CD4-positive, alpha-beta T cell (primary cell): ENCODE results near the gene SLC9A8. TPM values are rescaled to one million over a fixed set of nuclear protein-coding genes. Genes with fewer than 3 reads are reported as not detected.

Experiments
- ATAC-seq: fragments of 200-7000 bp; cut with Tn5 transposase; one replicate; pipeline ENCODE4 v1.10.0; 2022; ENCODE audit warnings: mild to moderate bottlenecking; ENCODE audit not compliant: poor library complexity
- CTCF ChIA-PET: fragments of 350-600 bp; sonication (Branson Sonifier 250); formaldehyde crosslinking; loops from one replicate; lab custom pipeline; 2021; ENCODE audit warnings: antibody characterized with exemption, inconsistent platforms; lab: Charles Lee
- POLR2A ChIA-PET: fragments of 350-600 bp; sonication (Branson Sonifier 250); formaldehyde crosslinking; loops from one replicate; lab custom pipeline; 2021; ENCODE audit warnings: antibody characterized with exemption, inconsistent platforms; lab: Charles Lee
- DNase-seq, 14 experiments: peaks; one replicate each; pipeline ENCODE4 v3.0.0-alpha.2; 2013 to 2020; ENCODE audit warnings: mixed read lengths in 2 of 14
- H3K27ac ChIP-seq, 2 donors: one replicate each; pipeline versions ENCODE4 v1.5.1 to v1.7.0; 2013; ENCODE audit warnings: low read length in 2 of 2, low read depth in 1 of 2, mild to moderate bottlenecking in 1 of 2
- H3K27me3 ChIP-seq, 2 experiments: 1 replicate in 1 of 2; 2 replicates in 1 of 2; pipeline versions ENCODE4 v1.6.1 to v1.7.0; 2013; ENCODE audit warnings: low read length in 2 of 2, control low read depth in 1 of 2, mild to moderate bottlenecking in 1 of 2, moderate library complexity in 1 of 2; ENCODE audit not compliant: insufficient read depth in 2 of 2, control insufficient read depth in 1 of 2
- H3K36me3 ChIP-seq: one replicate; pipeline ENCODE4 v1.6.1; 2013; ENCODE audit warnings: low read length, control low read depth; ENCODE audit not compliant: insufficient read depth
- H3K4me1 ChIP-seq: one replicate; pipeline ENCODE4 v1.6.1; 2013; ENCODE audit warnings: low read length, control low read depth; ENCODE audit not compliant: insufficient read depth
- H3K4me3 ChIP-seq: one replicate; pipeline ENCODE4 v1.5.1; 2013; ENCODE audit warnings: mild to moderate bottlenecking, low read length, moderate library complexity
- H3K9me3 ChIP-seq, 2 experiments: 1 replicate in 1 of 2; 2 replicates in 1 of 2; pipeline versions ENCODE4 v1.6.1 to v1.7.0; 2013; ENCODE audit warnings: low read length in 2 of 2, mild to moderate bottlenecking in 2 of 2, control low read depth in 1 of 2, moderate library complexity in 1 of 2; ENCODE audit not compliant: control insufficient read depth in 1 of 2, insufficient read depth in 1 of 2
- H3K27ac Mint-ChIP-seq: one replicate; pipeline ENCODE4 v1.8.0; 2020; ENCODE audit warnings: mixed read lengths
- H3K27me3 Mint-ChIP-seq: one replicate; pipeline ENCODE4 v1.8.0; 2021; ENCODE audit warnings: mixed read lengths
- H3K36me3 Mint-ChIP-seq: one replicate; pipeline ENCODE4 v1.8.0; 2021; ENCODE audit warnings: low read depth, mixed read lengths
- H3K4me1 Mint-ChIP-seq: one replicate; pipeline ENCODE4 v1.8.0; 2021; ENCODE audit warnings: low read depth, mixed read lengths
- H3K4me3 Mint-ChIP-seq: one replicate; pipeline ENCODE4 v1.8.0; 2020; ENCODE audit warnings: mild to moderate bottlenecking, mixed read lengths
- H3K9me3 Mint-ChIP-seq: one replicate; pipeline ENCODE4 v1.8.0; 2020; ENCODE audit warnings: mixed read lengths
- CTCF ChIP-seq: fragments of 200-600 bp; IDR thresholded peaks from one replicate; pipeline ENCODE4 v1.8.0; 2022; ENCODE audit warnings: antibody characterized with exemption, mild to moderate bottlenecking
- intact Hi-C, 2 experiments: fragments of 100-400 bp; cut with DNase I in 1 of 2; cut with micrococcal nuclease in 1 of 2; formaldehyde crosslinking; loops; one replicate each; pipeline versions ENCODE4 v1.15.1 to v1.9.0; 2023 to 2025; cut with DNase I, micrococcal nuclease
- total RNA-seq, 174 experiments: library from RNA in 2 of 174; stranded (reverse) in 2 of 174; gene quantifications; one replicate each; pipeline ENCODE4 v1.2.3 and lab custom pipeline; 2021 to 2026

The SLC9A8 gene
- total RNA-seq, 2 experiments from 2014 or later: 29.5 to 30.2 TPM

- intact Hi-C loops: no loop called here
- POLR2A ChIA-PET: no interaction called here
- ATAC-seq (no peak), DNase-seq (peak in 1 of 14 experiments; percentile 19)
- no peaks in the 10 kb centered on the region for H3K9me3 ChIP-seq
- H3K27ac ChIP-seq: no peak overlapping the region
- no peak overlapping the region for H3K4me3 Mint-ChIP-seq
- H3K4me1 Mint-ChIP-seq: no peaks in the 10 kb centered on the region
- H3K27me3 Mint-ChIP-seq: no peaks in the 10 kb centered on the region
- H3K36me3 Mint-ChIP-seq: peaks cover 87% of the 10 kb centered on the region
- peaks cover 59% of the 10 kb centered on the region for H3K36me3 ChIP-seq
- H3K27me3 ChIP-seq: no peaks in the 10 kb centered on the region
- no peak overlapping the region for H3K4me3 ChIP-seq
- CTCF ChIA-PET: no interaction called here
- H3K9me3 Mint-ChIP-seq: no peaks in the 10 kb centered on the region
- no peak overlapping the region for H3K27ac Mint-ChIP-seq
- no peak for TF ChIP-seq CTCF
- no peaks in the 10 kb centered on the region for H3K4me1 ChIP-seq
Measured at GRCh38 chr20:49865559-49865958, 52.9 kb downstream of the SLC9A8 start.

- H3K27me3 ChIP-seq: no peaks in the 10 kb centered on the region
- no peak for ATAC-seq
- no peaks in the 10 kb centered on the region for H3K4me1 Mint-ChIP-seq
- ChIA-PET CTCF (no interaction called here), POLR2A (no interaction called here)
- TF ChIP-seq CTCF: no peak
- no peaks in the 10 kb centered on the region for H3K27me3 Mint-ChIP-seq
- no peak overlapping the region for H3K4me3 Mint-ChIP-seq
- no peak overlapping the region for H3K27ac ChIP-seq
- no peak overlapping the region for H3K27ac Mint-ChIP-seq
- no peak overlapping the region for H3K4me3 ChIP-seq
- no peaks in the 10 kb centered on the region for H3K4me1 ChIP-seq
- H3K36me3 Mint-ChIP-seq: peaks cover 82% of the 10 kb centered on the region
- peak in 1 of 14 experiments; percentile 5 for DNase-seq
- intact Hi-C loops: no loop called here
- H3K36me3 ChIP-seq: peaks cover 58% of the 10 kb centered on the region
- H3K9me3 ChIP-seq: no peaks in the 10 kb centered on the region
- no peaks in the 10 kb centered on the region for H3K9me3 Mint-ChIP-seq
Measured at GRCh38 chr20:49866051-49866450, 53.4 kb downstream of the SLC9A8 start.

GRCh38 chr20:49867453-49868215 lies 55.0 kb downstream of the SLC9A8 start:
- POLR2A ChIA-PET: no interaction called here
- DNase-seq: peak in 1 of 14 experiments; percentile 1
- H3K36me3 ChIP-seq: peaks cover 64% of the 10 kb centered on the region

More at GRCh38 chr20:49867453-49868215, 55.0 kb downstream of the SLC9A8 start:
- no peaks in the 10 kb centered on the region for H3K9me3 ChIP-seq
- no peak overlapping the region for H3K4me3 Mint-ChIP-seq
- no peak overlapping the region for H3K27ac Mint-ChIP-seq
- H3K4me3 ChIP-seq: no peak overlapping the region
- intact Hi-C loops: no loop called here
- H3K27me3 ChIP-seq: no peaks in the 10 kb centered on the region
- no peaks in the 10 kb centered on the region for H3K27me3 Mint-ChIP-seq
- TF ChIP-seq CTCF: no peak
- H3K9me3 Mint-ChIP-seq: no peaks in the 10 kb centered on the region
- CTCF ChIA-PET: interaction anchor here (0.6 to 1.3 kb wide), 2 partner anchors 21 to 135 kb away, joined by 3 read pairs; no protein-coding TSS in a partner anchor
- no peaks in the 10 kb centered on the region for H3K4me1 ChIP-seq
- H3K36me3 Mint-ChIP-seq: peaks cover 69% of the 10 kb centered on the region
- no peak for ATAC-seq
- no peaks in the 10 kb centered on the region for H3K4me1 Mint-ChIP-seq
- no peak overlapping the region for H3K27ac ChIP-seq
